Type B pancreatic cell (in vitro differentiated cells): ENCODE measurements around the gene RASSF8. TPM values are rescaled to one million over a fixed set of nuclear protein-coding genes. Genes with fewer than 3 reads are reported as not detected.

Experiments
- DNase-seq: peaks from one replicate; pipeline ENCODE4 v3.0.0; 2021; ENCODE audit warnings: mixed read lengths; ENCODE audit not compliant: unreplicated experiment; ENCODE audit errors: extremely low spot score
- H3K27ac Mint-ChIP-seq: 2 replicates; pipeline ENCODE4 v1.8.0; 2021; ENCODE audit warnings: mild to moderate bottlenecking, mixed read lengths
- H3K27me3 Mint-ChIP-seq: 2 replicates; pipeline ENCODE4 v1.8.0; 2021; ENCODE audit warnings: mixed read lengths
- H3K36me3 Mint-ChIP-seq: 2 replicates; pipeline ENCODE4 v1.8.0; 2021; ENCODE audit warnings: mixed read lengths
- H3K4me1 Mint-ChIP-seq: one replicate; pipeline ENCODE4 v1.8.0; 2021; ENCODE audit warnings: mixed read lengths; ENCODE audit not compliant: unreplicated experiment
- H3K4me3 Mint-ChIP-seq: 2 replicates; pipeline ENCODE4 v1.8.0; 2021; ENCODE audit warnings: mild to moderate bottlenecking, mixed read lengths
- H3K9me3 Mint-ChIP-seq: 2 replicates; pipeline ENCODE4 v1.8.0; 2021; ENCODE audit warnings: mixed read lengths
- CTCF ChIP-seq: fragments of 200-600 bp; sonication (generic); conservative IDR thresholded peaks from 2 replicates; pipeline ENCODE4 v1.5.0; 2021; ENCODE audit warnings: antibody characterized with exemption, mild to moderate bottlenecking
- total RNA-seq: library from RNA; stranded (reverse); gene quantifications from 2 replicates; pipeline ENCODE4 v1.2.1, GENCODE V29; 2021; ENCODE audit warnings: low replicate concordance

Gene RASSF8
- total RNA-seq, 1 donor from 2014 or later: 46.3 TPM

GRCh38 chr12:26077915-26078702 is 119.6 kb downstream of the RASSF8 start:
- no peaks in the 10 kb centered on the region for H3K4me1 Mint-ChIP-seq
- H3K27ac Mint-ChIP-seq: no peak overlapping the region
- TF ChIP-seq CTCF: no peak
- no peak overlapping the region for H3K4me3 Mint-ChIP-seq
- no peaks in the 10 kb centered on the region for H3K9me3 Mint-ChIP-seq
- H3K36me3 Mint-ChIP-seq: peaks cover 32% of the 10 kb centered on the region
- DNase-seq: no peak
- H3K27me3 Mint-ChIP-seq: no peaks in the 10 kb centered on the region

DNA sequence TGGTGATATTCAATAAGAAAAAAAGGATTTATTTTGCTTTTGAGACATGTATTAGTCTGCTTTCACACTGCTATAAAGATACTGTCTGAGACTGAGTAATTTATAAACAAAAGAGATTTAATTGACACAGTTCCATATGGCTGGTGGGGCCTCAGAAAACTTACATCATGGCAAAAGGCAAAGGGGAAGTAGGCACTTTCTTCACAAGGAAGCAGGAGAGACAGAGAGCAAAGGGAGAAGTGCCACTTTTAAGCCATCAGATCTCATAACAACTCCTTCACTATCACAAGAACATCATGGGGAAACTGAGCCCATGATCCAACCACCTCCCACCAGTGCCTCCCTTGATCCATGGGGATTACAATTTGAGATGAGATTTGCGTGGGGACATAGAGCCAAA is 122.4 kb downstream of the RASSF8 start:
- no peak overlapping the region for H3K4me3 Mint-ChIP-seq
- no peak overlapping the region for H3K27ac Mint-ChIP-seq
- peaks cover 23% of the 10 kb centered on the region for H3K36me3 Mint-ChIP-seq
- no peak for TF ChIP-seq CTCF
- no peaks in the 10 kb centered on the region for H3K9me3 Mint-ChIP-seq
- H3K4me1 Mint-ChIP-seq: no peaks in the 10 kb centered on the region
- DNase-seq: no peak
- no peaks in the 10 kb centered on the region for H3K27me3 Mint-ChIP-seq

- H3K27ac Mint-ChIP-seq: no peak overlapping the region
- H3K27me3 Mint-ChIP-seq: no peaks in the 10 kb centered on the region
- no peak for TF ChIP-seq CTCF
- H3K36me3 Mint-ChIP-seq: peaks cover 21% of the 10 kb centered on the region
- H3K4me3 Mint-ChIP-seq: no peak overlapping the region
- no peak for DNase-seq
- H3K4me1 Mint-ChIP-seq: no peaks in the 10 kb centered on the region
- H3K9me3 Mint-ChIP-seq: peaks cover 5% of the 10 kb centered on the region
These were observed 128.5 kb downstream of the RASSF8 start for GRCh38 chr12:26086936-26087335.

- no peak for TF ChIP-seq CTCF
- DNase-seq: no peak
- Mint-ChIP-seq H3K4me1 (no peaks in the 10 kb centered on the region), H3K4me3 (no peak overlapping the region), H3K36me3 (peaks cover 13% of the 10 kb centered on the region), H3K9me3 (peaks cover 5% of the 10 kb centered on the region), H3K27me3 (no peaks in the 10 kb centered on the region), H3K27ac (no peak overlapping the region)
These were observed 130.5 kb downstream of the RASSF8 start for GRCh38 chr12:26088998-26089397.

- Mint-ChIP-seq H3K4me3 (peak overlapping the region; percentile 4), H3K4me1 (no peaks in the 10 kb centered on the region), H3K27ac (peak overlapping the region; percentile 37), H3K36me3 (peaks cover 8% of the 10 kb centered on the region), H3K9me3 (peaks cover 5% of the 10 kb centered on the region), H3K27me3 (no peaks in the 10 kb centered on the region)
- no peak for TF ChIP-seq CTCF
- DNase-seq: no peak
These were observed 132.5 kb downstream of the RASSF8 start for GRCh38 chr12:26090836-26091510.
